GM12878 (cell line): ENCODE measurements around the gene SPIB. TPM values are rescaled to one million over a fixed set of nuclear protein-coding genes. Genes with fewer than 3 reads are reported as not detected.

ENCODE experiments used
- ATAC-seq: fragments of 200-7000 bp; cut with Tn5 transposase; 3 replicates; pipeline ENCODE4 v1.9.1; 2020; ENCODE audit warnings: mild to moderate bottlenecking, moderate library complexity
- BruUV-seq: library from RNA; stranded (reverse); fragments of 400-500 nt; replicated peaks from 2 replicates; lab custom pipeline; 2021; lab: Mats Ljungman, UMichigan
- CTCF ChIA-PET: fragments of 300-600 bp; sonication (Branson Sonifier 250); formaldehyde crosslinking; extraction: SDS; loops from one replicate; lab custom pipeline; 2021; ENCODE audit warnings: inconsistent platforms; lab: Yijun Ruan, JAX
- POLR2A ChIA-PET: fragments of 350-600 bp; formaldehyde crosslinking; extraction: SDS; loops from one replicate; lab custom pipeline; 2021; ENCODE audit warnings: inconsistent platforms; lab: Charles Lee
- RAD21 ChIA-PET: fragments of 300-600 bp; sonication (Branson Sonifier 250); formaldehyde crosslinking; loops from one replicate; lab custom pipeline; 2023; ENCODE audit warnings: antibody characterized with exemption; ENCODE audit not compliant: unreplicated experiment; lab: Charles Lee
- SMC1A ChIA-PET: fragments of 300-600 bp; sonication (Branson Sonifier 250); formaldehyde crosslinking; loops from one replicate; lab custom pipeline; 2023; ENCODE audit not compliant: unreplicated experiment, uncharacterized antibody; lab: Charles Lee
- DNase-seq: peaks from one replicate; pipeline ENCODE4 v3.0.0-alpha.2; 2011; ENCODE audit warnings: low read depth, low spot score
- FAIRE-seq: peaks from 3 replicates; lab custom pipeline; 2011; peaks lifted over from hg19 to GRCh38; lab: Jason Lieb, UNC
- H2AFZ ChIP-seq: 2 replicates; pipeline ENCODE4 v1.6.0; 2011; ENCODE audit warnings: low read depth, low read length, control low read depth; ENCODE audit not compliant: control insufficient read depth
- H3K27ac ChIP-seq: 2 replicates; pipeline ENCODE4 v1.5.1; 2011; ENCODE audit warnings: control low read depth; ENCODE audit not compliant: control insufficient read depth, insufficient read depth
- H3K27me3 ChIP-seq, 2 experiments: replicated peaks in 1 of 2; 2 replicates each; pipeline versions ENCODE4 v1.6.0 to v1.6.1; 2011; ENCODE audit warnings: low read length in 1 of 2; ENCODE audit not compliant: control insufficient read depth in 2 of 2, insufficient read depth in 2 of 2
- H3K36me3 ChIP-seq, 2 experiments: 2 replicates each; pipeline ENCODE4 v1.5.1; 2011; ENCODE audit warnings: low read length in 1 of 2; ENCODE audit not compliant: control insufficient read depth in 2 of 2, insufficient read depth in 2 of 2
- H3K4me1 ChIP-seq: 2 replicates; pipeline ENCODE4 v1.6.1; 2011; ENCODE audit warnings: mild to moderate bottlenecking, low read length, moderate library complexity, mixed read lengths; ENCODE audit not compliant: control insufficient read depth, insufficient read depth
- H3K4me2 ChIP-seq: 2 replicates; pipeline ENCODE4 v1.6.0; 2011; ENCODE audit warnings: control low read depth; ENCODE audit not compliant: control insufficient read depth, insufficient read depth
- H3K4me3 ChIP-seq: fragments of 200-600 bp; sonication (generic); 2 replicates; pipeline ENCODE4 v1.5.1; 2016
- H3K79me2 ChIP-seq: 2 replicates; pipeline ENCODE4 v1.6.0; 2011; ENCODE audit warnings: low read length; ENCODE audit not compliant: control insufficient read depth, insufficient read depth
- H3K9ac ChIP-seq: 2 replicates; pipeline ENCODE4 v1.8.0; 2011; ENCODE audit warnings: low read length, control low read depth, mixed read lengths; ENCODE audit not compliant: control insufficient read depth, insufficient read depth
- H3K9me3 ChIP-seq: replicated peaks from 3 replicates; pipeline ENCODE4 v1.5.1; 2011; ENCODE audit warnings: mild to moderate bottlenecking, low read length; ENCODE audit not compliant: control insufficient read depth, insufficient read depth
- H4K20me1 ChIP-seq: 2 replicates; pipeline ENCODE4 v1.6.0; 2011; ENCODE audit not compliant: control insufficient read depth, insufficient read depth
- BCL3 ChIP-seq: IDR thresholded peaks from 2 replicates; pipeline ENCODE4 v1.6.1; 2011; ENCODE audit warnings: borderline replicate concordance, low read depth, mild to moderate bottlenecking, moderate library complexity, low read length; ENCODE audit not compliant: insufficient read depth, poor library complexity, severe bottlenecking
- CBFB ChIP-seq: IDR thresholded peaks from 2 replicates; pipeline ENCODE4 v1.6.1; 2016; ENCODE audit warnings: antibody characterized with exemption, low read depth
- GATAD2B ChIP-seq: fragments of 450-650 bp; conservative IDR thresholded peaks from 2 replicates; pipeline ENCODE4 v1.6.1; 2017; ENCODE audit warnings: low read depth, mild to moderate bottlenecking, moderate library complexity
- JUNB ChIP-seq: IDR thresholded peaks from 2 replicates; pipeline ENCODE4 v1.6.1; 2016; ENCODE audit warnings: antibody characterized with exemption, mild to moderate bottlenecking
- MAX ChIP-seq: IDR thresholded peaks from 2 replicates; pipeline ENCODE4 v1.6.1; 2012; ENCODE audit warnings: low read depth, low read length, improper control_type of control experiment
- MYC ChIP-seq: IDR thresholded peaks from 2 replicates; pipeline ENCODE4 v1.6.1; 2011; ENCODE audit warnings: mild to moderate bottlenecking, low read length, moderate library complexity, inconsistent platforms; ENCODE audit not compliant: insufficient read depth, insufficient replicate concordance, insufficient read length, severe bottlenecking
- RUNX3 ChIP-seq: IDR thresholded peaks from 2 replicates; pipeline ENCODE4 v1.6.1; 2012; ENCODE audit warnings: low read length, inconsistent platforms
- WGBS: methylation state at CpG from one replicate; pipeline ENCODE4 v1.1.6; 2016; ENCODE audit warnings: low lambda C conversion rate; ENCODE audit not compliant: insufficient replicate concordance, insufficient coverage; ENCODE audit errors: missing lambda C conversion rate; 5-methylcytosine and 5-hydroxymethylcytosine counted together
- in situ Hi-C: fragments of 300-500 bp; cut with MboI; formaldehyde crosslinking; loops from 9 replicates; pipeline ENCODE4 v1.14.3; 2018; ENCODE audit warnings: mixed read lengths
- intact Hi-C: fragments of 100-400 bp; cut with micrococcal nuclease; formaldehyde crosslinking; loops from one replicate; pipeline ENCODE4 v1.14.2; 2022; ENCODE audit not compliant: unreplicated experiment
- polyA plus RNA-seq, 11 experiments: library from polyadenylated mRNA; depleted of rRNA in 4 of 11; unstranded in 6 of 11; stranded (reverse) in 5 of 11; fragments of >200 nt; fragmentation: Nextera tagmentation in 4 of 11; fragmentation: Illumina TruSeq in 1 of 11; extraction: Ambion mirVana in 4 of 11; extraction: Trizol in 1 of 11; gene quantifications; 1 replicate in 1 of 11; 2 replicates in 10 of 11; pipeline versions ENCODE4 v1.2.1 to v1.2.3, GENCODE V29; 2011 to 2016; ENCODE audit warnings: inconsistent platforms in 2 of 11, missing spikeins in 2 of 11, low read depth in 1 of 11
- total RNA-seq, 4 experiments: library from RNA; depleted of rRNA in 3 of 4; stranded (reverse); fragments of >200 nt in 3 of 4; fragmentation: Illumina TruSeq in 1 of 4; extraction: Trizol in 1 of 4; gene quantifications; 2 replicates each; pipeline versions ENCODE4 v1.2.1 to v1.2.3, GENCODE V29; 2013 to 2021

SPIB gene
- total and polyA plus RNA-seq, 10 of the 15 experiments (the other 5 are each of a cell fraction or from before 2014, with no cell fraction given) = 3.5 to 123 (median 56.0) TPM

- ChIA-PET RAD21 (no interaction called here), CTCF (no interaction called here), SMC1A (no interaction called here), POLR2A (no interaction called here)
- no peak for DNase-seq
- FAIRE-seq = no peak
- peaks cover 32% of the 10 kb centered on the region for H3K4me1 ChIP-seq
- H4K20me1 ChIP-seq = no peaks in the 10 kb centered on the region
- 98% methylated on average over 13 of the region's 13 CpGs for WGBS
- BruUV-seq = no TSS peak
- H3K36me3 ChIP-seq = peaks cover 2 to 19% of the 10 kb centered on the region in 2 experiments; a peak in 2 of 4 replicates
- no peaks in the 10 kb centered on the region; the same call in 1 of the 2 replicates for H3K79me2 ChIP-seq
- H3K4me3 ChIP-seq = no peak overlapping the region
- no peaks in the 10 kb centered on the region for H3K27me3 ChIP-seq
- no peak overlapping the region for H3K9ac ChIP-seq
- TF ChIP-seq MYC (no peak), GATAD2B (no peak), BCL3 (no peak), MAX (no peak), CBFB (no peak), RUNX3 (no peak), JUNB (no peak)
- no peaks in the 10 kb centered on the region for H3K9me3 ChIP-seq
- no peak overlapping the region for H3K4me2 ChIP-seq
- H2AFZ ChIP-seq = no peak overlapping the region
- in situ Hi-C loops (no loop called here), intact Hi-C loops (no loop called here)
- ATAC-seq = no peak
- H3K27ac ChIP-seq = no peak overlapping the region
Observed at GRCh38 chr19:50413096-50413495, 5.6 kb upstream of the SPIB start.
